ENCODE results near the gene BANK1. TPM values are rescaled to one million over a fixed set of nuclear protein-coding genes. Genes with fewer than 3 reads are reported as not detected.

BANK1 gene
- total RNA-seq, 1 donor from 2014 or later, result 1.5 TPM

- Histone ChIP-seq H3K9me3 (no peaks in the 10 kb centered on the region), H3K4me3 (no peak overlapping the region), H3K27ac (no peak overlapping the region), H3K27me3 (no peaks in the 10 kb centered on the region), H3K4me1 (no peaks in the 10 kb centered on the region), H3K36me3 (no peaks in the 10 kb centered on the region)
- DNase-seq (ENCODE audit: extremely low spot score in 2 of 2), result no peak
- TF ChIP-seq CTCF (IDR thresholded peaks at IDR 0.05) (no peak), POLR2AphosphoS5 (IDR thresholded peaks at IDR 0.05; ENCODE audit: insufficient read depth in 1 of 2, low read depth in 1 of 2) (no peak), POLR2A (IDR thresholded peaks at IDR 0.05) (no peak)
- intact Hi-C loops (cut with DNase I), result no loop called here
Measured at GRCh38 chr4:102094481-102094880, 304.0 kb downstream of the BANK1 start.

GRCh38 chr4:102103368-102103767 is 312.8 kb downstream of the BANK1 start:
- no peaks in the 10 kb centered on the region for H3K36me3 ChIP-seq
- TF ChIP-seq POLR2A (IDR thresholded peaks at IDR 0.05) (no peak), POLR2AphosphoS5 (IDR thresholded peaks at IDR 0.05; ENCODE audit: insufficient read depth in 1 of 2, low read depth in 1 of 2) (no peak)
- no peak overlapping the region for H3K4me3 ChIP-seq
- DNase-seq (ENCODE audit: extremely low spot score in 2 of 2), result no peak
- H3K9me3 ChIP-seq, result peaks cover 3% of the 10 kb centered on the region
- H3K4me1 ChIP-seq, result no peaks in the 10 kb centered on the region
- H3K27ac ChIP-seq, result no peak overlapping the region
- intact Hi-C loops (cut with DNase I), result no loop called here
- H3K27me3 ChIP-seq, result no peaks in the 10 kb centered on the region

GRCh38 chr4:102104278-102104677 is 313.7 kb downstream of the BANK1 start:
- Histone ChIP-seq H3K36me3 (no peaks in the 10 kb centered on the region), H3K27ac (no peak overlapping the region), H3K9me3 (peaks cover 3% of the 10 kb centered on the region), H3K4me3 (no peak overlapping the region), H3K27me3 (no peaks in the 10 kb centered on the region), H3K4me1 (no peaks in the 10 kb centered on the region)
- DNase-seq (ENCODE audit: extremely low spot score in 2 of 2), result no peak
- no peak for TF ChIP-seq CTCF (IDR thresholded peaks at IDR 0.05)
- TF ChIP-seq POLR2AphosphoS5 (IDR thresholded peaks at IDR 0.05; ENCODE audit: insufficient read depth in 1 of 2, low read depth in 1 of 2), result no peak
- TF ChIP-seq POLR2A (IDR thresholded peaks at IDR 0.05), result no peak
- intact Hi-C loops (cut with DNase I), result no loop called here

- Histone ChIP-seq H3K9me3 (peaks cover 3% of the 10 kb centered on the region), H3K36me3 (no peaks in the 10 kb centered on the region), H3K27me3 (no peaks in the 10 kb centered on the region), H3K27ac (no peak overlapping the region), H3K4me3 (no peak overlapping the region), H3K4me1 (no peaks in the 10 kb centered on the region)
- intact Hi-C loops (cut with DNase I), result no loop called here
- no peak for TF ChIP-seq POLR2A (IDR thresholded peaks at IDR 0.05)
- TF ChIP-seq CTCF (IDR thresholded peaks at IDR 0.05), result no peak
- TF ChIP-seq POLR2AphosphoS5 (IDR thresholded peaks at IDR 0.05; ENCODE audit: insufficient read depth in 1 of 2, low read depth in 1 of 2), result no peak
- no peak for DNase-seq (ENCODE audit: extremely low spot score in 2 of 2)
Measured at GRCh38 chr4:102105983-102106382, 315.5 kb downstream of the BANK1 start.

GRCh38 chr4:102114118-102114630 is 323.6 kb downstream of the BANK1 start:
- no peak for TF ChIP-seq POLR2AphosphoS5 (IDR thresholded peaks at IDR 0.05; ENCODE audit: insufficient read depth in 1 of 2, low read depth in 1 of 2)
- TF ChIP-seq CTCF (IDR thresholded peaks at IDR 0.05), result no peak
- TF ChIP-seq POLR2A (IDR thresholded peaks at IDR 0.05), result no peak
- Histone ChIP-seq H3K4me1 (no peaks in the 10 kb centered on the region), H3K4me3 (no peak overlapping the region), H3K27me3 (no peaks in the 10 kb centered on the region), H3K36me3 (no peaks in the 10 kb centered on the region), H3K9me3 (no peaks in the 10 kb centered on the region), H3K27ac (no peak overlapping the region)
- no peak for DNase-seq (ENCODE audit: extremely low spot score in 2 of 2)
- intact Hi-C loops (cut with DNase I), result no loop called here

All from vagina (tissue), 2 donors.